ENCODE measurements around the gene CLIC4.

The CLIC4 gene

DNA sequence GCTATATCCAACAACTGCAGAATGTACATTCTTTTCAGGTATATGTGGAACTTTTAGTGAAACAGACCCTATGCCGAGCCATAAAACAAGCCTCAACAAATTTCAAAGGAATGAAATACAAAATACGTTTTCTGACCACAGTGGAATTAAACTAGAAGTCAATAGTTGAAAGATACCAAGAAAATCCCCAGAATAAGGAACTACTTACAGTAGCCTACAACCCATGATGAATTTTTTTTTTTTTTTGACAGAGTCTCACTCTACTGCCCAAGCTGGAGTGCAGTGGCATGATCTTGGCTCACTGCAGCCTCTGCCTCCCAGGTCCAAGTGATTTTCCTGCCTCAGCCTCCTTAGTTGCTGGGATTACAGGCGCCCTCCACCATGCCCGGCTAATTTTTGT, 101.4 kb downstream of the CLIC4 start:
- no peak overlapping the region for H3K4me3 ChIP-seq (ENCODE audit: low read depth, low read length)
- no peaks in the 10 kb centered on the region for H3K36me3 ChIP-seq (ENCODE audit: control insufficient read depth, insufficient read depth, low read length)
- H3K27me3 ChIP-seq (ENCODE audit: control insufficient read depth, insufficient read depth, low read length), result peaks cover 11% of the 10 kb centered on the region
- H3K4me1 ChIP-seq (ENCODE audit: control insufficient read depth, insufficient read depth, low read length), result no peaks in the 10 kb centered on the region
- H3K9me3 ChIP-seq (ENCODE audit: control insufficient read depth, insufficient read depth, low read length), result no peaks in the 10 kb centered on the region
- no peak overlapping the region for H3K9ac ChIP-seq (ENCODE audit: low read depth, low read length)

DNA sequence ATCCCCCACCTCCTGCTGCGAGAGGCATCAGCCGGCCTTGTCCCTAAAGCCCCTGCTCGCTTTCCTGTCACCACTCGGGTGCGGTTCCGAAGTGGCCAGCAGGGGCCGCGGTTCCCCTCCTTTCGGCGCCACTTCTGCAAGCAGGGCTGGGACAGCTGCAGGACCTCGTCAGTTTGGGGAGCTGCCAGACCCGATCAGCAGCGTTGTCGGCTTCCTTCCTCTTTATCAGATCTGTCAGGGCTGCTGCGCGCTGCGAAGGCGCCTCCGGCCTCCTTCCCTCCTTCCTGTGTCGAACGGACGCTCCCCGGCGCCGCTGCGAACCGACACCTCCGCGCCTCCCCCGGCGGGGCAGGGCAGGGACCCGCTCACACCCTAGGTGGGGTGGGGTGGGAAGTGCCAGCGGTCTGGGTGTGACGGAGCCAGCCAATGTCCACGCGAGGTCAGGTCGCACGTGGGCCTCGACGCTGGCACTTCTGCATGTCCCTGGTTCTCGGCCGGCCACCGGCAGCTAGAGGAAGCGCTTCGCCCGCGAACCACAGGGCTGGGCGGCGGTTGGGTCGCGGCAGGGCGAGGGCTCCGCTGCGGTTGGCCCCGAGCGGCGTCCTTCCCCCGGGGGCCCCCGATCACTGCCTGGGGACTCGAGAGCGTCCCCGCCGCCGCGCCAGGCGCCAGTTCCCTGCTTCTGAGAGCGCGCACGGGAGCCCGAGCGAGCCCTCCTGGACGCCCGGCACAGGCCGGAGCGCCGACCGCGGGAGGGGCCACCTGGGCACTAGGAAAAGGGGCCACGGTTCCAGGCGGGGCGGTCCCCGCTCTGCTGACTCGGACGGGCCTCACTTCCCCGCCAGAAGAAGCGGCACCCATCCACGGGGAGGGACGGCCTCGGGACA, 103.0 kb downstream of the CLIC4 start:
- H3K36me3 ChIP-seq (ENCODE audit: control insufficient read depth, insufficient read depth, low read length), result no peaks in the 10 kb centered on the region
- H3K9ac ChIP-seq (ENCODE audit: low read depth, low read length), result peak overlapping the region; percentile 17
- peak overlapping the region; percentile 45 for H3K4me3 ChIP-seq (ENCODE audit: low read depth, low read length)
- no peaks in the 10 kb centered on the region for H3K4me1 ChIP-seq (ENCODE audit: control insufficient read depth, insufficient read depth, low read length)
- H3K9me3 ChIP-seq (ENCODE audit: control insufficient read depth, insufficient read depth, low read length), result no peaks in the 10 kb centered on the region
- peaks cover 11% of the 10 kb centered on the region for H3K27me3 ChIP-seq (ENCODE audit: control insufficient read depth, insufficient read depth, low read length)

DNA sequence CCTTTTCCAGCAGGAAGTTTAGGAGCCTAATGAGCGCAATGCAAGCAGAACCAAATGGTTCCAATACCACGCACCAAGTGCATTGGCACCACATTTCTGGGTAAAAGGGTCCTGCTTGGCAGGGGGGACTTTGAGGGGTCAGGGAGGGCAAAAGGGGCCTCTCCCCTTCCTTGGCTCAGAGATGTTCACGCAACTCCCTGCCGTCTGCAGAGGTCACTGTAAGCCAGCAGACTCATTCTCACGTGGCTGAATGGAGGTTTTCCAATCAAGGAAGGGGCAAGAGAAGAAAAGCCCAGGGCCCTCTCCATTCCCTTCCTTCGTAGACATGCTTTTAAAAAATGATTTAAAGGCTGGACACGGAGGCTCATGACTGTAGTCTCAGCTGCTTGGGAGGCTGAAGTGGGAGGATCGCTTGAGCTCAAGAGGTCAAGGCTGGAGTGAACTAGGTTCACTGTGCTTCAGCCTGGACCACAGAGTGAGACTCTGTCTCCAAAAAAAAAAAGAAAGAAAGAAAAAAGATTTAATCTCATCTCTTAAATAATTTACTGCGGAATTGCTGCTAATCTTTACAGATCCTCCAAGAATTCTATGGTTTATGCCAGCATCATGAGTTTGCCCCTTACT, 104.5 kb downstream of the CLIC4 start:
- no peaks in the 10 kb centered on the region for H3K9me3 ChIP-seq (ENCODE audit: control insufficient read depth, insufficient read depth, low read length)
- H3K4me1 ChIP-seq (ENCODE audit: control insufficient read depth, insufficient read depth, low read length), result no peaks in the 10 kb centered on the region
- H3K9ac ChIP-seq (ENCODE audit: low read depth, low read length), result no peak overlapping the region
- no peak overlapping the region for H3K4me3 ChIP-seq (ENCODE audit: low read depth, low read length)
- H3K36me3 ChIP-seq (ENCODE audit: control insufficient read depth, insufficient read depth, low read length), result no peaks in the 10 kb centered on the region
- H3K27me3 ChIP-seq (ENCODE audit: control insufficient read depth, insufficient read depth, low read length), result peaks cover 11% of the 10 kb centered on the region

DNA sequence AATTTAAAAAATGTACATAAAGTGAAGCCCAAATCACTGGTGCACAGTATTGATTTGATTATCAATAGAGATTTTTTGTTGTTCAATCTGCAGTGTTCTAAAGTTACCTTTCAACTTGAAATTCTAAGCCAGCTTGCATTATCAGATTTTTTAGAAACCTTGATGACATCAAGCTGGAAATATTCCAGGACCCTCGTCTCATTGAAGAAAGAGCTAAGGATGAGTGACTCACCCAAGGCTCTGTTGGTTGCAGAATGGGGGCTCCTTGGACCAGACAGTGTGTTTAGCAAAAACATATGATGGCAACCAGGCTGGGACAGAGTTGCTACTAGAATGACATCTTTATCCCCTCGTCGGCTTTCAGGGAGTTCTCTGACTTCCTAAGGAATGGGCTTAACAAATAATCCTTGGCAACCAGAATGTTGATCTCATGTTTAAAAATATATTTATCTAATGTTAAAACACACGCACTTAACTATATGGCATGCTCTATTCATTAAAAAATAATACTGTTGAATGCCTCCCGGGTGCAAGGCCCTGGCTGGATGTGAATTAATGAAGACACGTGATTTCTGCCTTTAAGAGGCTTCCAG, 105.2 kb downstream of the CLIC4 start:
- H3K4me3 ChIP-seq (ENCODE audit: low read depth, low read length), result no peak overlapping the region
- peaks cover 11% of the 10 kb centered on the region for H3K27me3 ChIP-seq (ENCODE audit: control insufficient read depth, insufficient read depth, low read length)
- H3K36me3 ChIP-seq (ENCODE audit: control insufficient read depth, insufficient read depth, low read length), result no peaks in the 10 kb centered on the region
- H3K9ac ChIP-seq (ENCODE audit: low read depth, low read length), result no peak overlapping the region
- no peaks in the 10 kb centered on the region for H3K4me1 ChIP-seq (ENCODE audit: control insufficient read depth, insufficient read depth, low read length)
- H3K9me3 ChIP-seq (ENCODE audit: control insufficient read depth, insufficient read depth, low read length), result no peaks in the 10 kb centered on the region

DNA sequence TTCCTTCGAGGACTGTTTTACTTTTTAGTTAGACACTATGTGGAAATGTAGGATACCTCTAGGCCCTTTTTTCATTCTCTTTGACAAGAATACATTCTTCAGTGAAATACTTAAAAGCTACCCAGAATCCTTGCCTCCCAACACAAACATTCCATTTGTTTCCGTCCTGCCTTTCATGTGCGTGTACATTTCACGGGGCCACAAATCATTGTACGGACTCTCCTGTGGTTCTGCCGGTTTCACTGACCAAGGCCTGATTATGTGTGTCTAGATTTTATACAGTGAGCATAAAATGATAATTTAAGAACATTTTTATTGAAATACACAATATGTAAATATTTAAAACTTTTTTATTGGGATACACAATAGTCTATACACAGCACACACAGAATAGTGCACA, 108.4 kb downstream of the CLIC4 start:
- no peaks in the 10 kb centered on the region for H3K9me3 ChIP-seq (ENCODE audit: control insufficient read depth, insufficient read depth, low read length)
- H3K4me1 ChIP-seq (ENCODE audit: control insufficient read depth, insufficient read depth, low read length), result no peaks in the 10 kb centered on the region

DNA sequence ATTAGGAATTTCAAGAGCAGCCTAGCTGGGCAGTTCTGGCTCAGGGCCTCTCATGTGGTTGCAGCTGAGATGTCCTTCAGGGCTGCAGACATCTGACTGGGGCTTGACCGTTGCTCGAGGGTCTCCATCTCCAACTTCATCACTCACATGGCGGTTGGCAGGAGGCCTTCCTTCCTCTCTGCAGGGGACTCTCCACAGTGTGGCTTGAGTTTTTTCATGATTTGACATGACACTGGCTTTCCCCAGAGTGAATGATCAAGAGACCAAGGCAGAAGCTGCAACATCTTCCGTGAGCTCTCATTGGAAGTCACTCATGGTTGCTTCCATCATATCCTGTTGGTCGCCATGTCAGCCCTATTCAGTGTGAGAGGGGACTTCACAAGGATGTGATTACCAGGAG, 110.2 kb downstream of the CLIC4 start:
- H3K9ac ChIP-seq (ENCODE audit: low read depth, low read length), result no peak overlapping the region
- H3K4me3 ChIP-seq (ENCODE audit: low read depth, low read length), result no peak overlapping the region
- H3K4me1 ChIP-seq (ENCODE audit: control insufficient read depth, insufficient read depth, low read length), result no peaks in the 10 kb centered on the region
- H3K27me3 ChIP-seq (ENCODE audit: control insufficient read depth, insufficient read depth, low read length), result no peaks in the 10 kb centered on the region
- no peaks in the 10 kb centered on the region for H3K36me3 ChIP-seq (ENCODE audit: control insufficient read depth, insufficient read depth, low read length)
- no peaks in the 10 kb centered on the region for H3K9me3 ChIP-seq (ENCODE audit: control insufficient read depth, insufficient read depth, low read length)

More for the DNA sequence above, 108.4 kb downstream of the CLIC4 start:
- no peaks in the 10 kb centered on the region for H3K36me3 ChIP-seq (ENCODE audit: control insufficient read depth, insufficient read depth, low read length)
- no peak overlapping the region for H3K9ac ChIP-seq (ENCODE audit: low read depth, low read length)
- peaks cover 11% of the 10 kb centered on the region for H3K27me3 ChIP-seq (ENCODE audit: control insufficient read depth, insufficient read depth, low read length)
- H3K4me3 ChIP-seq (ENCODE audit: low read depth, low read length), result no peak overlapping the region

DNA sequence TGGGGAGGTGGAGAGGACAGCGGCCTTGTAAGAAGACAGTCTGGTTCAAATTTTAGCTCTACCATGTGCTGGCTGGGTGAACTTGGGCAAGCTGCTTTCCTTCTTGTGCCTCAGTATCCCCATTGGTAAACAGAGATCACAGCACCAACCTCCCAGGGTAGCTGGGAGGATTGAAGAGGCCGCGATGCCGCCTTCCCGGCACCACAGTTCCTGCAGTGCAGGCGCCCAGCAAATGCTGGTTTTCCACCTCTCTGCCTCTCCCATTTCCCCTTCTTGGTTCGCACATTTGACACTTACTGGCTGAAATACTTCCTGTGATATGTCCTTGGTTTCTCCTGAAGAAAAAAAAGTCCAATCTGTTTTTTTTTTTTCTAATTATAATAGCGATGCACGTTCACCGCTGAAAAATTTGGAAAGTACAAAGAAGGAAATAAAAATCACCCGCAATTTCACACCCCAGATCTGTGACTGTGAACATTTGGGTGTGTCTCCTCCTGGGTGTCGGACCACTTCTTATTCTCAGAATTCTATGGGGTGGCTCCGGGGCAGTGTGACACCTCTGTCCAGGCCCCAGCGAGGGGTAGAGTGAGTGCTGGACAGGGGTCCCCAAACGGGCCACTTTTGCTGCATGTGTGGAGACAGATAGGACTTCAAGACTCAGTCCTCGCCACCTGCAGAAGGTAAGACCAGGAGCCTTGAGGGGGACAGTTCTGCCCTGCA, 111.7 kb downstream of the CLIC4 start:
- H3K9me3 ChIP-seq (ENCODE audit: control insufficient read depth, insufficient read depth, low read length), result no peaks in the 10 kb centered on the region
- no peak overlapping the region for H3K4me3 ChIP-seq (ENCODE audit: low read depth, low read length)
- H3K36me3 ChIP-seq (ENCODE audit: control insufficient read depth, insufficient read depth, low read length), result no peaks in the 10 kb centered on the region
- H3K4me1 ChIP-seq (ENCODE audit: control insufficient read depth, insufficient read depth, low read length), result no peaks in the 10 kb centered on the region
- no peaks in the 10 kb centered on the region for H3K27me3 ChIP-seq (ENCODE audit: control insufficient read depth, insufficient read depth, low read length)
- H3K9ac ChIP-seq (ENCODE audit: low read depth, low read length), result no peak overlapping the region

DNA sequence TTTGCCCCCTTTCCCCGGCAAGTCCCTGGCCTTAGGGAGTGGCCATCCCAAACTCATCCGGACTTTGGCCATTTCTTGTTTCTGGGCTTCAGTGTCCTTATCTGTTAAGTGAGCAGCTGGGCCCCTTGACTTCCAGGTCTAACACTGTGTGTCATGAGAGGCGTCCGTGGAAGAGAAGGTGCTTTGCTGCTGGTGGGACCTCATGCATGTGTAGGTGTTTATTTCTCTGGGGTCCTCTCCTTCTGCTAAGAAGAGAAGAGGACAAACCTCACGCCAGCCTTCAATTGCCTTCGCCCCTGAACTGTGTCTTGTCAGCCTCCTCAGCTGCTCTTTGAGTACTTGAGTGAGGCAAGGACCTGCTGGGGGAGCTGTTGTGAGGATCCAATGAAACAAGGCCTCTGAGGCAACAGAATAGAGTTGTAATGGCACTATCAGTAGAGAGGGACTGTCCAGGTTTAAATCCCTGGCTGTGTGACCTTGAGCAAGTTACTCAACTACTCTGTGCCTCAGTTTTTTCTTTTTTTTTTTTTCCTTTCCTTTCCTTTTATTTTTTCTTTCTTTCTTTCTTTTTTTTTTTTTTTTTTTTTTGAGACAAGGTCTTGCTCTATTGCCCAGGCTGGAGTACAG, 112.4 kb downstream of the CLIC4 start:
- Histone ChIP-seq H3K9ac (ENCODE audit: low read depth, low read length) (no peak overlapping the region), H3K36me3 (ENCODE audit: control insufficient read depth, insufficient read depth, low read length) (no peaks in the 10 kb centered on the region), H3K27me3 (ENCODE audit: control insufficient read depth, insufficient read depth, low read length) (no peaks in the 10 kb centered on the region), H3K9me3 (ENCODE audit: control insufficient read depth, insufficient read depth, low read length) (no peaks in the 10 kb centered on the region), H3K4me3 (ENCODE audit: low read depth, low read length) (no peak overlapping the region), H3K4me1 (ENCODE audit: control insufficient read depth, insufficient read depth, low read length) (no peaks in the 10 kb centered on the region)

DNA sequence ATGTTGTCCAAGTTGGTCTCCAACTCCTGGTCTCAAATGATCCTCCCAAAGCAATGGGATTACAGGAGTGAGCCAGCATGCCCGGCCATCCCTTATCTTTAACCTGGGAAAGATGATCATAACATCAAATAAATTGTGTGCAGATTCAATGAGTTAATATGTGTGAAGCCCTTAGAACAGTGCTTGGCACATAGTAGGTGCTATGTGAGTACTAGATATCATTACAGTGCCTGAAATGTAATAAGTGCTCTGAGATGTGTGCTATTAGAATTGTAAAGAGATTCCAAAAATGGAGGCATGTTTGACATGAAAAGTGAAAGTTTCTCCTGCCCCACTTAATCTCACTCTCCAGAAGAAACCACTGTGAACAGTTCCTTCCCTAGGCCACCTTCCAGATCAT, 113.0 kb downstream of the CLIC4 start:
- H3K36me3 ChIP-seq (ENCODE audit: control insufficient read depth, insufficient read depth, low read length), result no peaks in the 10 kb centered on the region
- no peak overlapping the region for H3K4me3 ChIP-seq (ENCODE audit: low read depth, low read length)
- no peaks in the 10 kb centered on the region for H3K4me1 ChIP-seq (ENCODE audit: control insufficient read depth, insufficient read depth, low read length)
- no peak overlapping the region for H3K9ac ChIP-seq (ENCODE audit: low read depth, low read length)
- no peaks in the 10 kb centered on the region for H3K27me3 ChIP-seq (ENCODE audit: control insufficient read depth, insufficient read depth, low read length)
- H3K9me3 ChIP-seq (ENCODE audit: control insufficient read depth, insufficient read depth, low read length), result no peaks in the 10 kb centered on the region

DNA sequence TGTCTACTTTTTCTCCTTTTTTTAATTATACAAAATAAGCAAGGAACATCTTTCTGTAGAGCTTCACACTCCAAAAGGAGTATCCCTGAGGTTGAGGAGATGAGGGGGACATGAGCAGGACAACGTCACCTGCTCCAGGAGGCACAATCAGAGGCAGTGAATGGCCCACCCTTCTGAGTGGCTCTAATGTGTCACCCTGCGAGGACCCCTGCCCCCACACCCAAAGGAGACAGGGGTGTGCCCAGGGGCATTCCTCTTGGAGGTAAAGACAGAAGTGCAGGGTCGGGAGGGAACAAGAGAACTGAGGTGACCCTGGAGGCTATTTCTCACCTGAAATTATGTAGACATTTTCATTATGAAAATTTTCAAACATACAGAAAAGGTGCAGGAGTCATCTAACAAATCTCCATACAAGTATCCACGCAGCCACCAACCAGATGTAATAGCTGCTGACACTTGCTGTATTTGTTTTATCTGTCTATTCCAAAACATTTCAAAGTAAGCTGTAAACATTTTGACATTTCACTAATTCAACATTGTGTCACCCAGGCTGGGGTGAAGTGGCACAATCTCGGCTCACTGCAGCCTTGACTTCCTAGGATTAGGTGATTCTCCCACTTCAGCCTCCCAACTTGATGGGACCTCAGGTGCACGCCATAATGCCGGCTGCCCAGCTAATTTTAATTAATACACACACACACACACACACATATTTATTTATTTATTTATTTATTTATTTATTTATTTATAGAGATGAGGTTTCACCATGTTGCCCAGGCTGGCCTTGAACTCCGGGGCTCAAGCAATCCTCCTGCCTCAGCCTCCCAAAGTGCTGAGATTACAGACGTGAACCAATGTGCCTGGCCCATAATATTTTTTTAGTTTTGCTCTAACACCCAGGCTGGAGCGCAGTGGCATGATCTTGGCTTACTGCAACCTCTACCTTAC, 114.1 kb downstream of the CLIC4 start:
- H3K27me3 ChIP-seq (ENCODE audit: control insufficient read depth, insufficient read depth, low read length), result no peaks in the 10 kb centered on the region
- no peaks in the 10 kb centered on the region for H3K9me3 ChIP-seq (ENCODE audit: control insufficient read depth, insufficient read depth, low read length)
- peaks cover 3% of the 10 kb centered on the region for H3K4me1 ChIP-seq (ENCODE audit: control insufficient read depth, insufficient read depth, low read length)
- no peak overlapping the region for H3K4me3 ChIP-seq (ENCODE audit: low read depth, low read length)
- H3K9ac ChIP-seq (ENCODE audit: low read depth, low read length), result no peak overlapping the region
- no peaks in the 10 kb centered on the region for H3K36me3 ChIP-seq (ENCODE audit: control insufficient read depth, insufficient read depth, low read length)
